ENCODE measurements around the gene ROR1. TPM values are rescaled to one million over a fixed set of nuclear protein-coding genes. Genes with fewer than 3 reads are reported as not detected.

Gene ROR1
- total and polyA plus RNA-seq, 12 donors: 2.9 to 36.2 (median 15.3) TPM

DNA sequence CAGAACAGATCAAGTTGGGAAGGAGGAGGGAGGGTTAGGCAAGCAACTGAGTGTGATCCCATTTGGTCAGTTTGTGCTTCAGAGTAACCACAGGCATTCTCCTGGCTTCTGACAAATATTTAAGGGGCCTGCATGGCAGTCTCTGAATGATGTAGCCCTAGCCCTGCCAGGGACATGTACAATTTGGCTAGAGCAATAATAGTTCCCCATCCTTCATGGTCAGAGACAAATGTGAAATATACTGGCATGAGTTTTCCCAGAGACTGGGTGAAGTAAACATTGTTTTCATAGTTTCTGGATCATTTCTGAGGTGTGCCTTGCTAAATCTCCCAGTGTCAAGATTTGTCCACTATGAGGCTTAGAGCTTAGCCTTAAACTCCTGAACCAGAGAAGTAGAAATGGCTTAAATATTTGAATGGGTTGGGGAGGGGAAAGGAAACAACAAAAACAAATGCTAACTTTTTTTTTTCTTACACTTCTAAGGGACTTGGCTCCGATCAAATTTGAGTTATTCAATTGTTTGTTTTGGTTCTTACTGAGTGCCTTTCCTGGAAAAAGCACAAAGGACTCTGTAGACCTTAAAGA, 387.6 kb downstream of the ROR1 start:
- WGBS, 2 donors: 39 to 74% methylated on average over 1 of the region's 1 CpG
- DNase-seq (no peak), ATAC-seq (no peak)
- Histone ChIP-seq H3K27ac (no peak overlapping the region), H3K4me1 (peaks cover 0 to 22% (median 6%) of the 10 kb centered on the region in 9 donors), H3K9me3 (no peaks in the 10 kb centered on the region), H3K4me3 (no peak overlapping the region), H3K27me3 (no peaks in the 10 kb centered on the region), H3K36me3 (peaks cover 0 to 31% (median 0%) of the 10 kb centered on the region in 9 donors)
- TF ChIP-seq, protein P1, sequence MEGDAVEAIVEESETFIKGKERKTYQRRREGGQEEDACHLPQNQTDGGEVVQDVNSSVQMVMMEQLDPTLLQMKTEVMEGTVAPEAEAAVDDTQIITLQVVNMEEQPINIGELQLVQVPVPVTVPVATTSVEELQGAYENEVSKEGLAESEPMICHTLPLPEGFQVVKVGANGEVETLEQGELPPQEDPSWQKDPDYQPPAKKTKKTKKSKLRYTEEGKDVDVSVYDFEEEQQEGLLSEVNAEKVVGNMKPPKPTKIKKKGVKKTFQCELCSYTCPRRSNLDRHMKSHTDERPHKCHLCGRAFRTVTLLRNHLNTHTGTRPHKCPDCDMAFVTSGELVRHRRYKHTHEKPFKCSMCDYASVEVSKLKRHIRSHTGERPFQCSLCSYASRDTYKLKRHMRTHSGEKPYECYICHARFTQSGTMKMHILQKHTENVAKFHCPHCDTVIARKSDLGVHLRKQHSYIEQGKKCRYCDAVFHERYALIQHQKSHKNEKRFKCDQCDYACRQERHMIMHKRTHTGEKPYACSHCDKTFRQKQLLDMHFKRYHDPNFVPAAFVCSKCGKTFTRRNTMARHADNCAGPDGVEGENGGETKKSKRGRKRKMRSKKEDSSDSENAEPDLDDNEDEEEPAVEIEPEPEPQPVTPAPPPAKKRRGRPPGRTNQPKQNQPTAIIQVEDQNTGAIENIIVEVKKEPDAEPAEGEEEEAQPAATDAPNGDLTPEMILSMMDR (IDR thresholded peaks at IDR 0.05): no peak
- intact Hi-C loops (cut with DNase I): no loop called here

DNA sequence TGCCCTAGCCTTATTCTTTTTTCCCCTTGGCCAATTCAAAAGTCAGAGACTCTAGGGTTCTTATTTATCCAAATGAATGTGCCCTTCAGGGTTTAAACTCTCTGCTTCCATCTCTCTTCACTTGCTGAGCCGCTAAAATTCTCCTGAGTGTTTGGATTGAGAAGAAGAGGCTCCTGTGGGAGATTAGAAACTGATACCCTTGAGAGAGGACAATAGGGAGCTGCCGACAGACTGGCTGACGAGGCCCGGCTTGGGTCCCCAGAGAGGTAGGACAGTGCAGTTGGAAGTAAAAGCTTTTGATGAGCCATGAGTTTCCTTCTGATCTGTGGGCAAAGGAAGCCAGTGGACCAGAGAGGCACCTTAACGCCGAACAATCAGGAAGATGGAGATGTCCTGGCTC, 388.3 kb downstream of the ROR1 start:
- TF ChIP-seq, protein P1 (IDR thresholded peaks at IDR 0.05): no peak
- peaks cover 0 to 22% (median 6%) of the 10 kb centered on the region in 9 donors for H3K4me1 ChIP-seq
- DNase-seq (no peak), ATAC-seq (no peak)
- H3K27me3 ChIP-seq: no peaks in the 10 kb centered on the region
- no peaks in the 10 kb centered on the region for H3K9me3 ChIP-seq
- H3K36me3 ChIP-seq: peaks cover 0 to 31% (median 0%) of the 10 kb centered on the region in 9 donors
- H3K27ac ChIP-seq: no peak overlapping the region
- H3K4me3 ChIP-seq: no peak overlapping the region
- 65% methylated on average over 6 of the region's 6 CpGs for WGBS, 2 donors
- intact Hi-C loops (cut with DNase I): no loop called here

DNA sequence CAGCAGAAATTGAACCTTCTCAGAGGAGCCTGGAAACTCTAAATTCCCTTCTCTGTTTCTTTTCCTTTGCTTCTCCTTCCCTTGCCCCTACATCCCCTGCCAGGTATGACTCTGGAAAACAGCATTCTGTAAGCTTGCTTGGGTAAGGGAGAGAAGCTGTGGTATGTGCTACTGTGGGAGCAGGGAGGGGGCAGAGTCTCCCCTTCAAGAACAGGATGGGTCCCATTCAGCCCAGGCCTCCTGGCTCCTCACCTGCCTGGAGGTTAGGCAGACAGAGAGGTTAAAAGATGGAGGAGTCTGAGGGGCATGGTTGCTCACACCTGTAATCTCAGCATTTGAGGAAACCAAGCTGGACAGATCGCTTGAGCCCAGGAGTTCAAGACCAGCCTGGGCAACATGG, 389.0 kb downstream of the ROR1 start:
- H3K27ac ChIP-seq: no peak overlapping the region
- H3K9me3 ChIP-seq: no peaks in the 10 kb centered on the region
- WGBS, 2 donors: 100% methylated on average over 1 of the region's 1 CpG
- no peak overlapping the region for H3K4me3 ChIP-seq
- H3K4me1 ChIP-seq: peaks cover 0 to 22% (median 6%) of the 10 kb centered on the region in 9 donors
- ATAC-seq (peak in 1 of 8 donors; percentile 61), DNase-seq (no peak)
- H3K36me3 ChIP-seq: peaks cover 0 to 31% (median 0%) of the 10 kb centered on the region in 9 donors
- intact Hi-C loops (cut with DNase I): no loop called here
- TF ChIP-seq, protein P1 (IDR thresholded peaks at IDR 0.05): no peak
- no peaks in the 10 kb centered on the region for H3K27me3 ChIP-seq

GRCh38 chr1:64163431-64163830, 389.6 kb downstream of the ROR1 start:
- ATAC-seq (peak in 2 of 8 donors; percentile 13 to 27), DNase-seq (no peak)
- peaks cover 0 to 31% (median 0%) of the 10 kb centered on the region in 9 donors for H3K36me3 ChIP-seq
- intact Hi-C loops (cut with DNase I): no loop called here
- 84% methylated on average over 4 of the region's 4 CpGs for WGBS, 2 donors
- H3K4me3 ChIP-seq: no peak overlapping the region
- H3K9me3 ChIP-seq: no peaks in the 10 kb centered on the region
- H3K4me1 ChIP-seq: peaks cover 0 to 22% (median 6%) of the 10 kb centered on the region in 9 donors
- TF ChIP-seq, protein P1 (IDR thresholded peaks at IDR 0.05): no peak
- no peaks in the 10 kb centered on the region for H3K27me3 ChIP-seq
- peak overlapping the region in 3 of 10 donors; percentile 13 to 46 (median 31) for H3K27ac ChIP-seq

Measured in heart right ventricle (tissue), 16 donors.